SHP77 (cell line): ENCODE measurements around the gene TBL1X.
"Not testable (repeated sequence)": the region's sequence is repeated elsewhere in the genome, so short reads cannot be mapped to it uniquely, and the experiment has no call there.

ENCODE experiments used
- DNase-seq, 2 experiments: peaks; one replicate each; lab custom pipeline; 2025; lab: John Stamatoyannopoulos, UW

The TBL1X gene

GRCh38 chrX:9464435-9465371, at the start of gene TBL1X:
TBL1X (plus strand) TSS chrX:9465058; CDS start chrX:9653587, 188,529 bp downstream.
- DNase-seq: peak; percentile 5 to 14

GRCh38 chrX:9416562-9417348, 48.1 kb upstream of the TBL1X start:
- DNase-seq: no peak

GRCh38 chrX:9418262-9418661, 46.6 kb upstream of the TBL1X start:
- no peak for DNase-seq

GRCh38 chrX:9420275-9421265, 44.3 kb upstream of the TBL1X start:
- DNase-seq: no peak

- DNase-seq: peak; percentile 27 to 28
These were observed 35.1 kb upstream of the TBL1X start for GRCh38 chrX:9429767-9430166.

GRCh38 chrX:9430346-9430921, 34.4 kb upstream of the TBL1X start:
- no peak for DNase-seq

- DNase-seq: no peak
These were observed 33.6 kb upstream of the TBL1X start for GRCh38 chrX:9431281-9431680.

GRCh38 chrX:9433596-9433995, 31.3 kb upstream of the TBL1X start:
- no peak for DNase-seq

- DNase-seq: no peak
These were observed 30.8 kb upstream of the TBL1X start for GRCh38 chrX:9434051-9434550.

GRCh38 chrX:9435086-9435485, 29.8 kb upstream of the TBL1X start:
- DNase-seq: not testable (repeated sequence)

GRCh38 chrX:9436812-9437211, 28.0 kb upstream of the TBL1X start:
- DNase-seq: no peak

- no peak for DNase-seq
These were observed 25.8 kb upstream of the TBL1X start for GRCh38 chrX:9438933-9439494.

- DNase-seq: no peak
These were observed 24.6 kb upstream of the TBL1X start for GRCh38 chrX:9440116-9440844.

GRCh38 chrX:9442056-9442455, 22.8 kb upstream of the TBL1X start:
- DNase-seq: no peak

GRCh38 chrX:9443327-9443726, 21.5 kb upstream of the TBL1X start:
- no peak for DNase-seq

GRCh38 chrX:9447906-9448305, 17.0 kb upstream of the TBL1X start:
- no peak for DNase-seq

GRCh38 chrX:9456250-9457074, 8.4 kb upstream of the TBL1X start:
- no peak for DNase-seq

- DNase-seq: not testable (repeated sequence)
These were observed 6.8 kb upstream of the TBL1X start for GRCh38 chrX:9458034-9458433.

- no peak for DNase-seq
These were observed 6.3 kb upstream of the TBL1X start for GRCh38 chrX:9458516-9459078.
